ENCODE data around the gene GDPD3. TPM values are rescaled to one million over a fixed set of nuclear protein-coding genes. Genes with fewer than 3 reads are reported as not detected.
A peak's percentile ranks its signal among the peaks of the same experiment; 100 is the strongest.
"Not testable (repeated sequence)": the region's sequence is repeated elsewhere in the genome, so short reads cannot be mapped to it uniquely, and the experiment has no call there.

GDPD3 gene
- total RNA-seq, 5 donors from 2014 or later (not counting 1 experiment from before 2014, with no cell fraction given), result 11.1 to 27.2 (median 22.1) TPM

- Histone ChIP-seq H3K27ac (ENCODE audit: low read length) (no peak overlapping the region), H3K27me3 (replicated peaks in 1 of 2; ENCODE audit: control insufficient read depth in 2 of 2, extremely low read depth in 1 of 2, insufficient read depth in 2 of 2, low read length in 1 of 2) (no peaks in the 10 kb centered on the region), H3K4me1 (ENCODE audit: control insufficient read depth in 1 of 2, extremely low read depth in 1 of 2, insufficient read depth in 2 of 2, low read length in 2 of 2) (peaks cover 2 to 13% of the 10 kb centered on the region in 2 experiments), H3K36me3 (ENCODE audit: control insufficient read depth in 2 of 2, extremely low read depth in 1 of 2, insufficient read depth in 1 of 2, low read length in 1 of 2) (no peaks in the 10 kb centered on the region), H3K4me3 (ENCODE audit: control insufficient read depth in 1 of 2, extremely low read depth in 1 of 2, low read length in 1 of 2) (no peak overlapping the region), H3K9me3 (no peaks in the 10 kb centered on the region)
- no peak overlapping the region for H3K27ac Mint-ChIP-seq
- WGBS (ENCODE audit: insufficient coverage), result 80% methylated on average over 1 of the region's 1 CpG
- ATAC-seq (replicated peaks in 1 of 4), result no peak
- CTCF ChIA-PET, result no interaction called here
- H3K36me3 Mint-ChIP-seq, result no peaks in the 10 kb centered on the region
- no peak overlapping the region for H3K4me3 Mint-ChIP-seq
- no peak for DNase-seq
- POLR2A ChIA-PET, result no interaction called here
- H3K9me3 Mint-ChIP-seq, result no peaks in the 10 kb centered on the region
- no peaks in the 10 kb centered on the region for H3K27me3 Mint-ChIP-seq
- peaks cover 0 to 8% (median 6%) of the 10 kb centered on the region in 3 donors for H3K4me1 Mint-ChIP-seq
Observed at GRCh38 chr16:30127993-30128392, 14.7 kb upstream of the GDPD3 start.

DNA sequence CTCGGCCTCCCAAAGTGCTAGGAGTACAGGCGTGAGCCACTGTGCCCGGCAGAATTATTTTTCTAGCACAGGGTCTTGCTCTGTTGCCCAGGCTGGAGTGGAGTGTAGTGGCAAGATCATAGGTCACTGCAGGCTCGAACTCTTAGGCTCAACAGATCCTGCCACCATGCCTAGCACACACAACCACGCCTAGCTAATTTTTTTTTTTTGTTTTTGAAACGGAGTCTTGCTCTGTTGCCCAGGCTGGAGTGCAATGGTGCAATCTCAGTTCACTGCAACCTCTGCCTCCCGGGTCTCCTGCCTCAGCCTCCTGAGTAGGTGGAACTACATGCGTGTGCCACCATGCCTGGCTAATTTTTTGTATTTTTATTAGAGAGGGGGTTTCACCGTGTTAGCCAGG is 12.4 kb upstream of the GDPD3 start:
- CTCF ChIA-PET; DNase-seq; H3K9me3 ChIP-seq; H3K4me3 Mint-ChIP-seq; H3K9me3 Mint-ChIP-seq; H3K4me3 ChIP-seq (ENCODE audit: control insufficient read depth in 1 of 2, extremely low read depth in 1 of 2, low read length in 1 of 2); H3K27me3 ChIP-seq (replicated peaks in 1 of 2; ENCODE audit: control insufficient read depth in 2 of 2, extremely low read depth in 1 of 2, insufficient read depth in 2 of 2, low read length in 1 of 2); ATAC-seq (replicated peaks in 1 of 4); H3K27me3 Mint-ChIP-seq; H3K36me3 ChIP-seq (ENCODE audit: control insufficient read depth in 2 of 2, extremely low read depth in 1 of 2, insufficient read depth in 1 of 2, low read length in 1 of 2); H3K27ac Mint-ChIP-seq; H3K27ac ChIP-seq (ENCODE audit: low read length); H3K36me3 Mint-ChIP-seq: not testable (repeated sequence)
- 100% methylated on average over 2 of the region's 9 CpGs for WGBS (ENCODE audit: insufficient coverage)
- POLR2A ChIA-PET, result interaction anchor here in 1 of 2 donors (0.7 kb wide), 1 partner anchor 8 kb away, joined by 9 read pairs; no protein-coding TSS in a partner anchor
- peaks cover 5 to 26% of the 10 kb centered on the region in 2 experiments for H3K4me1 ChIP-seq (ENCODE audit: control insufficient read depth in 1 of 2, extremely low read depth in 1 of 2, insufficient read depth in 2 of 2, low read length in 2 of 2)
- H3K4me1 Mint-ChIP-seq, result peaks cover 16 to 19% (median 18%) of the 10 kb centered on the region in 3 donors

DNA sequence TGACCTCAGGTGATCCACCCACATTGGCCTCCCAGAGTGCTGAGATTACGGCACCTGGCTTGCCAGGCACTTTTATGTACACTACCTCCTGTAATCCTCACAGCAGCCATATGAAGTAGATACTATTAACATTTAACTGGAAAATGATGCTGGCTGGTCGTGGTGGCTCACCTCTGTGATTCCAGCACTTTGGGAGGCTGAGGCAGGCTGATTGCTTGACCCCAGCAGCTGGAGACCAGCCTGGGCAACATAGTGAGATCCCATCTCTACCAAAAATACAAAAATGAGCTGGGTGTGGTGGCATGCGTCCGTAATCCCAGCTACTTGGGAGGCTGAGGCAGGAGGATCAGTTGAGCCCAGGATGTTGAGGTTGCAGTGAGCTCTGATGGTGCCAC is 11.6 kb upstream of the GDPD3 start:
- no peak overlapping the region for H3K27ac Mint-ChIP-seq
- POLR2A ChIA-PET, result interaction anchor here in 1 of 2 donors (0.7 kb wide), 1 partner anchor 8 kb away, joined by 9 read pairs; no protein-coding TSS in a partner anchor
- no peak overlapping the region for H3K27ac ChIP-seq (ENCODE audit: low read length)
- H3K27me3 Mint-ChIP-seq, result no peaks in the 10 kb centered on the region
- peaks cover 9 to 30% of the 10 kb centered on the region in 2 experiments for H3K4me1 ChIP-seq (ENCODE audit: control insufficient read depth in 1 of 2, extremely low read depth in 1 of 2, insufficient read depth in 2 of 2, low read length in 2 of 2)
- no peaks in the 10 kb centered on the region for H3K9me3 Mint-ChIP-seq
- peaks cover 4% of the 10 kb centered on the region for H3K36me3 Mint-ChIP-seq
- H3K36me3 ChIP-seq (ENCODE audit: control insufficient read depth in 2 of 2, extremely low read depth in 1 of 2, insufficient read depth in 1 of 2, low read length in 1 of 2), result peaks cover 0 to 4% of the 10 kb centered on the region in 2 donors
- DNase-seq (no peak), ATAC-seq (replicated peaks in 1 of 4) (no peak)
- WGBS (ENCODE audit: insufficient coverage), result no CpG with 5 or more reads among the region's 4 CpGs
- no peak overlapping the region for H3K4me3 Mint-ChIP-seq
- no peaks in the 10 kb centered on the region for H3K27me3 ChIP-seq (replicated peaks in 1 of 2; ENCODE audit: control insufficient read depth in 2 of 2, extremely low read depth in 1 of 2, insufficient read depth in 2 of 2, low read length in 1 of 2)
- peaks cover 19 to 25% (median 20%) of the 10 kb centered on the region in 3 donors for H3K4me1 Mint-ChIP-seq
- CTCF ChIA-PET, result no interaction called here
- H3K4me3 ChIP-seq (ENCODE audit: control insufficient read depth in 1 of 2, extremely low read depth in 1 of 2, low read length in 1 of 2), result no peak overlapping the region
- no peaks in the 10 kb centered on the region for H3K9me3 ChIP-seq

DNA sequence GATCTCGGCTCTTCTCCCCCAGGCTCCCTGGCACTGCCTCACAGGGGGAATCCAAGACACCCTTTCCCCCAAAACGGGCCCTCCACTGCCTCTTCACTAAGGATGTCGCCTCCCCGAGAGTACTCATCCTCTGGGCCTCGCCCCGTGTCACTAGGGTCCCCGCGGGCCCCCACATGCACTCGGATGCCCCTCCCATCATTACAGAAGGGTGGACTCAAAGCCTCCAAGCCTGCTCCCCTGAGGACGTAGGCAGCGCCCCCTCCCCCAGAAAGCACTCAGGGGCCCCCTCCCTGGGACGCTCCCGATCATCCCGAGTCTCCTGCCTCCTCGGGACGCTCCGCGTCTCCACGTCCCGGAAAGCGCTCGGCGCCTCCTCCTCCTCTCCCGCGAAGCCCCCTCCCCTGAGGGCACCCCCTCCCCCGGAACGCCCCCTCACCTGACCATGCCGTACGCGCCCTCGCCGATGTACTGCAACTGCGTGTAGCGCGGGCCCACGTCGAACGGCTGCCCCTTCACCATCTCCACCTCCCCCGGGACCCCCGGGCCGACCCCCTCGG is 9.3 kb upstream of the GDPD3 start:
- H3K27me3 ChIP-seq (replicated peaks in 1 of 2; ENCODE audit: control insufficient read depth in 2 of 2, extremely low read depth in 1 of 2, insufficient read depth in 2 of 2, low read length in 1 of 2), result no peaks in the 10 kb centered on the region
- peak overlapping the region; percentile 77 to 87 for H3K27ac Mint-ChIP-seq
- H3K36me3 ChIP-seq (ENCODE audit: control insufficient read depth in 2 of 2, extremely low read depth in 1 of 2, insufficient read depth in 1 of 2, low read length in 1 of 2), result peaks cover 5 to 17% of the 10 kb centered on the region in 2 donors
- no peaks in the 10 kb centered on the region for H3K27me3 Mint-ChIP-seq
- H3K27ac ChIP-seq (ENCODE audit: low read length), result peak overlapping the region; percentile 63
- peaks cover 24 to 28% (median 25%) of the 10 kb centered on the region in 3 donors for H3K4me1 Mint-ChIP-seq
- ATAC-seq (replicated peaks in 1 of 4), result peak; percentile 28 to 43 (median 34)
- peak in 7 of 35 experiments; percentile 2 to 37 (median 9) for DNase-seq
- peaks cover 9 to 31% of the 10 kb centered on the region in 2 experiments for H3K4me1 ChIP-seq (ENCODE audit: control insufficient read depth in 1 of 2, extremely low read depth in 1 of 2, insufficient read depth in 2 of 2, low read length in 2 of 2)
- WGBS (ENCODE audit: insufficient coverage), result 0% methylated on average over 17 of the region's 42 CpGs
- H3K9me3 ChIP-seq, result no peaks in the 10 kb centered on the region
- H3K4me3 ChIP-seq (ENCODE audit: control insufficient read depth in 1 of 2, extremely low read depth in 1 of 2, low read length in 1 of 2), result peak overlapping the region; percentile 82 to 90
- peaks cover 13% of the 10 kb centered on the region for H3K36me3 Mint-ChIP-seq
- ChIA-PET POLR2A (interaction anchor here (0.7 to 0.9 kb wide), 3 partner anchors 59 to 367 kb away, joined by 3 to 8 read pairs (median 7); no protein-coding TSS in a partner anchor), CTCF (interaction anchor here in 1 of 2 donors (0.8 kb wide), 1 partner anchor 32 kb away, joined by 3 read pairs; no protein-coding TSS in a partner anchor)
- H3K4me3 Mint-ChIP-seq, result peak overlapping the region; percentile 87 to 88 (median 87)
- no peaks in the 10 kb centered on the region for H3K9me3 Mint-ChIP-seq

GRCh38 chr16:30121741-30122571 is 8.6 kb upstream of the GDPD3 start:
- Histone ChIP-seq H3K27me3 (replicated peaks in 1 of 2; ENCODE audit: control insufficient read depth in 2 of 2, extremely low read depth in 1 of 2, insufficient read depth in 2 of 2, low read length in 1 of 2) (no peaks in the 10 kb centered on the region), H3K9me3 (no peaks in the 10 kb centered on the region), H3K4me3 (ENCODE audit: control insufficient read depth in 1 of 2, extremely low read depth in 1 of 2, low read length in 1 of 2) (peak overlapping the region; percentile 82 to 90), H3K27ac (ENCODE audit: low read length) (peak overlapping the region; percentile 63), H3K36me3 (ENCODE audit: control insufficient read depth in 2 of 2, extremely low read depth in 1 of 2, insufficient read depth in 1 of 2, low read length in 1 of 2) (peaks cover 5 to 24% of the 10 kb centered on the region in 2 donors), H3K4me1 (ENCODE audit: control insufficient read depth in 1 of 2, extremely low read depth in 1 of 2, insufficient read depth in 2 of 2, low read length in 2 of 2) (peaks cover 9 to 31% of the 10 kb centered on the region in 2 experiments)
- CTCF ChIA-PET, result no interaction called here
- Mint-ChIP-seq H3K9me3 (no peaks in the 10 kb centered on the region), H3K4me3 (peak overlapping the region; percentile 87 to 88 (median 87)), H3K27me3 (no peaks in the 10 kb centered on the region), H3K36me3 (peaks cover 13% of the 10 kb centered on the region), H3K27ac (peak overlapping the region; percentile 81 to 87), H3K4me1 (peaks cover 24 to 28% (median 25%) of the 10 kb centered on the region in 3 donors)
- DNase-seq, result no peak
- WGBS (ENCODE audit: insufficient coverage), result 86% methylated on average over 29 of the region's 31 CpGs
- ATAC-seq (replicated peaks in 1 of 4), result no peak
- POLR2A ChIA-PET, result no interaction called here

- ATAC-seq (replicated peaks in 1 of 4) (no peak), DNase-seq (no peak)
- Mint-ChIP-seq H3K27me3 (no peaks in the 10 kb centered on the region), H3K27ac (peak overlapping the region; percentile 74 to 83), H3K4me1 (peaks cover 24 to 28% (median 26%) of the 10 kb centered on the region in 3 donors), H3K4me3 (peak overlapping the region in 2 of 3 donors; percentile 17 to 27), H3K36me3 (peaks cover 13% of the 10 kb centered on the region), H3K9me3 (no peaks in the 10 kb centered on the region)
- H3K36me3 ChIP-seq (ENCODE audit: control insufficient read depth in 2 of 2, extremely low read depth in 1 of 2, insufficient read depth in 1 of 2, low read length in 1 of 2), result peaks cover 8 to 33% of the 10 kb centered on the region in 2 donors
- no peaks in the 10 kb centered on the region for H3K9me3 ChIP-seq
- WGBS (ENCODE audit: insufficient coverage), result no CpG with 5 or more reads among the region's 3 CpGs
- CTCF ChIA-PET, result interaction anchor here in 1 of 2 donors (1.2 kb wide), 1 partner anchor 431 kb away, joined by 3 read pairs; no protein-coding TSS in a partner anchor
- POLR2A ChIA-PET, result interaction anchor here in 1 of 2 donors (0.7 kb wide), 1 partner anchor 221 kb away, joined by 3 read pairs; no protein-coding TSS in a partner anchor
- no peak overlapping the region for H3K4me3 ChIP-seq (ENCODE audit: control insufficient read depth in 1 of 2, extremely low read depth in 1 of 2, low read length in 1 of 2)
- H3K4me1 ChIP-seq (ENCODE audit: control insufficient read depth in 1 of 2, extremely low read depth in 1 of 2, insufficient read depth in 2 of 2, low read length in 2 of 2), result peaks cover 9 to 35% of the 10 kb centered on the region in 2 experiments
- H3K27ac ChIP-seq (ENCODE audit: low read length), result no peak overlapping the region
- no peaks in the 10 kb centered on the region for H3K27me3 ChIP-seq (replicated peaks in 1 of 2; ENCODE audit: control insufficient read depth in 2 of 2, extremely low read depth in 1 of 2, insufficient read depth in 2 of 2, low read length in 1 of 2)
Observed at GRCh38 chr16:30120340-30121105, 7.2 kb upstream of the GDPD3 start.
